Measurements from ENCODE around the gene RASSF9. TPM values are rescaled to one million over a fixed set of nuclear protein-coding genes. Genes with fewer than 3 reads are reported as not detected.

RASSF9 gene
- total RNA-seq, 1 donor from 2014 or later, result not detected

GRCh38 chr12:85759091-85759490, 77.1 kb downstream of the RASSF9 start:
- Histone ChIP-seq H3K4me2 (no peak overlapping the region), H2AFZ (replicated peaks) (no peak overlapping the region), H3K4me1 (no peaks in the 10 kb centered on the region), H3K36me3 (no peaks in the 10 kb centered on the region), H3K27me3 (no peaks in the 10 kb centered on the region), H3K79me2 (ENCODE audit: low read depth) (no peaks in the 10 kb centered on the region), H3K9me3 (ENCODE audit: low read depth) (no peaks in the 10 kb centered on the region), H3K27ac (no peak overlapping the region), H3K4me3 (no peak overlapping the region), H3F3A (ENCODE audit: low read depth) (no peaks in the 10 kb centered on the region), H4K20me1 (ENCODE audit: low read depth) (no peaks in the 10 kb centered on the region), H3K9ac (no peak overlapping the region)
- DNase-seq (ENCODE audit: low spot score), result no peak
- H3K27me3 Mint-ChIP-seq (ENCODE audit: insufficient read depth, low read depth), result no peaks in the 10 kb centered on the region
- TF ChIP-seq CTCF (IDR thresholded peaks at IDR 0.05) (no peak), EZH2 (IDR thresholded peaks at IDR 0.05) (no peak), EZH2phosphoT487 (IDR thresholded peaks at IDR 0.05) (no peak)
- H3K4me3 Mint-ChIP-seq, result no peak overlapping the region
- H3K4me1 Mint-ChIP-seq, result no peaks in the 10 kb centered on the region
- H3K9me3 Mint-ChIP-seq, result peaks cover 11% of the 10 kb centered on the region
- no peak overlapping the region for H3K27ac Mint-ChIP-seq
- H3K36me3 Mint-ChIP-seq, result peaks cover 2% of the 10 kb centered on the region

GRCh38 chr12:85755760-85756159, 80.4 kb downstream of the RASSF9 start:
- H3K27me3 Mint-ChIP-seq (ENCODE audit: insufficient read depth, low read depth), result no peaks in the 10 kb centered on the region
- Histone ChIP-seq H3K4me2 (no peak overlapping the region), H3K4me1 (no peaks in the 10 kb centered on the region), H3K9ac (no peak overlapping the region), H3K27me3 (no peaks in the 10 kb centered on the region), H2AFZ (replicated peaks) (no peak overlapping the region), H4K20me1 (ENCODE audit: low read depth) (no peaks in the 10 kb centered on the region), H3K9me3 (ENCODE audit: low read depth) (no peaks in the 10 kb centered on the region), H3K79me2 (ENCODE audit: low read depth) (no peaks in the 10 kb centered on the region), H3K36me3 (no peaks in the 10 kb centered on the region), H3K27ac (no peak overlapping the region), H3F3A (ENCODE audit: low read depth) (no peaks in the 10 kb centered on the region), H3K4me3 (no peak overlapping the region)
- peaks cover 11% of the 10 kb centered on the region for H3K9me3 Mint-ChIP-seq
- H3K36me3 Mint-ChIP-seq, result peaks cover 2% of the 10 kb centered on the region
- TF ChIP-seq EZH2phosphoT487 (IDR thresholded peaks at IDR 0.05) (no peak), CTCF (IDR thresholded peaks at IDR 0.05) (no peak), EZH2 (IDR thresholded peaks at IDR 0.05) (no peak)
- H3K4me3 Mint-ChIP-seq, result no peak overlapping the region
- H3K27ac Mint-ChIP-seq, result no peak overlapping the region
- DNase-seq (ENCODE audit: low spot score), result no peak
- H3K4me1 Mint-ChIP-seq, result peaks cover 5% of the 10 kb centered on the region

Other genes with a start within 250 kb of the RASSF9 start
- gene NTS, start 37.9 kb upstream of the RASSF9 start, total RNA-seq (ENCODE audit: low replicate concordance), result 0.40 TPM in 1 of 2 replicates, not detected in the other